Loucy (cell line): ENCODE data around the gene SLCO4A1.

ENCODE experiments used
- H2AFZ ChIP-seq: fragments of 200-600 bp; sonication (generic); 2 replicates; pipeline ENCODE4 v1.6.0; 2016; ENCODE audit warnings: antibody characterized with exemption, mild to moderate bottlenecking, low read length, moderate library complexity
- H3F3A ChIP-seq: fragments of 200-600 bp; 2 replicates; pipeline ENCODE4 v1.6.0; 2016; ENCODE audit warnings: antibody characterized with exemption, low read depth, mild to moderate bottlenecking
- H3K27me3 ChIP-seq: fragments of 200-600 bp; sonication (generic); 2 replicates; pipeline ENCODE4 v1.6.1; 2014; ENCODE audit warnings: low read length, mild to moderate bottlenecking; ENCODE audit not compliant: insufficient read depth, poor library complexity, severe bottlenecking
- H3K36me3 ChIP-seq: fragments of 200-600 bp; sonication (generic); 2 replicates; pipeline ENCODE4 v1.6.1; 2016; ENCODE audit warnings: low read length; ENCODE audit not compliant: insufficient read depth
- H3K4me1 ChIP-seq: fragments of 200-600 bp; sonication (generic); 2 replicates; pipeline ENCODE4 v1.5.1; 2014; ENCODE audit warnings: low read length, mild to moderate bottlenecking; ENCODE audit not compliant: insufficient read depth, poor library complexity, severe bottlenecking
- H3K4me2 ChIP-seq: fragments of 200-600 bp; sonication (generic); 2 replicates; pipeline ENCODE4 v1.6.0; 2014; ENCODE audit warnings: antibody characterized with exemption, low read length, low read depth, mild to moderate bottlenecking; ENCODE audit not compliant: poor library complexity, severe bottlenecking
- H3K4me3 ChIP-seq: fragments of 200-600 bp; sonication (generic); 2 replicates; pipeline ENCODE4 v1.5.1; 2014; ENCODE audit warnings: low read length, mild to moderate bottlenecking, mixed read lengths; ENCODE audit not compliant: poor library complexity, severe bottlenecking
- H3K79me2 ChIP-seq: fragments of 200-600 bp; sonication (generic); 2 replicates; pipeline ENCODE4 v1.6.1; 2014; ENCODE audit warnings: low read length; ENCODE audit not compliant: insufficient read depth
- H3K9ac ChIP-seq: fragments of 200-600 bp; sonication (generic); 2 replicates; pipeline ENCODE4 v1.6.0; 2014; ENCODE audit warnings: mild to moderate bottlenecking, low read depth, low read length, moderate library complexity; ENCODE audit not compliant: poor library complexity, severe bottlenecking
- H3K9me2 ChIP-seq: fragments of 200-600 bp; sonication (generic); replicated peaks from 2 replicates; pipeline ENCODE4 v1.6.1; 2016; ENCODE audit warnings: low read depth, low read length, mixed read lengths
- H3K9me3 ChIP-seq: fragments of 200-600 bp; sonication (generic); 2 replicates; pipeline ENCODE4 v1.6.1; 2014; ENCODE audit warnings: mild to moderate bottlenecking, antibody characterized with exemption, low read length, low read depth; ENCODE audit not compliant: insufficient read depth
- H4K20me1 ChIP-seq: fragments of 200-600 bp; sonication (generic); 2 replicates; pipeline ENCODE4 v1.6.0; 2014; ENCODE audit warnings: antibody characterized with exemption, low read length, mild to moderate bottlenecking; ENCODE audit not compliant: insufficient read depth, poor library complexity, severe bottlenecking
- EZH2phosphoT487 ChIP-seq: fragments of 200-600 bp; IDR thresholded peaks from 2 replicates; pipeline ENCODE4 v1.6.1; 2018; ENCODE audit warnings: antibody characterized with exemption, mild to moderate bottlenecking, moderate library complexity, borderline replicate concordance
- TF ChIP-seq, protein P1 (sequence below): fragments of 200-600 bp; sonication (generic); conservative IDR thresholded peaks from 2 replicates; pipeline ENCODE4 v1.5.1; 2014; ENCODE audit warnings: mild to moderate bottlenecking, antibody characterized with exemption, low read length

The SLCO4A1 gene

DNA sequence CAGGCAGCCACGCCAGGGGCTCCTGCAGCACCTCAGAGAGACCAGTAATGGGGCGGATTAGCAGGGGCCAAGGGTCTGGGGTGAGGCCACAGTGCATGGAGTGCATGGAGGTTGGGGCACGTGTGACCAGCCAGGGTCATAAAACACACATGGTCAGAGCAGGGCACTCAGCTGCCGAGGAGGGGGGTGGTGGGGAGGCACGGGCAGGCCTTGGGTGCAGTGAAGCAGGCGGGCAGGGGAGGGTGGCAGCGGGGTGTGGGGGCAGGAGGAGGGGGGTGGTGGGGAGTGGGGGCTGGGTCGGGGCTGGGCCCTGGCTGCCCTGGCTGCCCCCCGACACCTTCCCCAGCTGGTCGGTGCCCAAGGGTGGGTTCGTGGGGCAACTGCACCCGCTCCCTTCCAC is 42.7 kb downstream of the SLCO4A1 start:
- no peaks in the 10 kb centered on the region for H3K27me3 ChIP-seq

DNA sequence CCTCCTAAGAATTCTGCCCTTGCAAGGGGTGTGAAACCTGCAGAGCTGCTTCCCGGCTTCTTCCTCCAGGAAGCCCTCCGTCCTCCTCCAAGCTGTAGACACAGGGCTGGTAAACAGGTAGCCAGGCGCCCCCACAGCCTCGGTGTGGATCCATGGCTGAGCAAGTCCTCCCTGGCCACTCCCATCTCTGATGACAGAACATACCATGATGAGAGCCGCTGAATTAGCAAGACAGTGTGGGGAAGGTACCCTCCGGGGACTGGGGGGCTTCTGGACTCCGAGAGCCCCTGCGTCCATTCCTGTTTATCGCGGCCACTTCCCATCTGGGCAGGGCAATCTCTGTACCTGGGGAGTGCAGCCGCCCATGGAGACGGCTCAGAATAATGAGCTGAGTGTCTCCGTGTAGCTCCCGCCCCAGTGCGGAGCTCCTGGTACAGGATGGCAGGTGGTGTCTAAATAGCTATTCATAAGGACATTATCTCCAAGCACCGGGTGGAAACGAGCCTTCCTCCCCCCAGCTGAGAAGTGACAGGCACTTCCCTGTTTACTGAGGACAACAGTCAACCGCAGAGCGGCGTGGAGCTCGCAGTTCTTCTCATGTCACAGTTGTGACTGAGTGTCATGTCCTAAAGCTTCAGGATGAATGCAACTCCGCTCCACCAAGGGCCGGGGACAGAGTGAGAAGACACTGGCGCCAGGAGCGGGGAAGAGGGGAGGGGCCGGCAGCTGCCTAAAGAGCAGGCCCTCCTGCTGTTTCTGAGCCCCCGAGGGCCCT is 43.7 kb downstream of the SLCO4A1 start:
- H4K20me1 ChIP-seq = no peaks in the 10 kb centered on the region
- H3K79me2 ChIP-seq = no peaks in the 10 kb centered on the region
- TF ChIP-seq, protein P1, sequence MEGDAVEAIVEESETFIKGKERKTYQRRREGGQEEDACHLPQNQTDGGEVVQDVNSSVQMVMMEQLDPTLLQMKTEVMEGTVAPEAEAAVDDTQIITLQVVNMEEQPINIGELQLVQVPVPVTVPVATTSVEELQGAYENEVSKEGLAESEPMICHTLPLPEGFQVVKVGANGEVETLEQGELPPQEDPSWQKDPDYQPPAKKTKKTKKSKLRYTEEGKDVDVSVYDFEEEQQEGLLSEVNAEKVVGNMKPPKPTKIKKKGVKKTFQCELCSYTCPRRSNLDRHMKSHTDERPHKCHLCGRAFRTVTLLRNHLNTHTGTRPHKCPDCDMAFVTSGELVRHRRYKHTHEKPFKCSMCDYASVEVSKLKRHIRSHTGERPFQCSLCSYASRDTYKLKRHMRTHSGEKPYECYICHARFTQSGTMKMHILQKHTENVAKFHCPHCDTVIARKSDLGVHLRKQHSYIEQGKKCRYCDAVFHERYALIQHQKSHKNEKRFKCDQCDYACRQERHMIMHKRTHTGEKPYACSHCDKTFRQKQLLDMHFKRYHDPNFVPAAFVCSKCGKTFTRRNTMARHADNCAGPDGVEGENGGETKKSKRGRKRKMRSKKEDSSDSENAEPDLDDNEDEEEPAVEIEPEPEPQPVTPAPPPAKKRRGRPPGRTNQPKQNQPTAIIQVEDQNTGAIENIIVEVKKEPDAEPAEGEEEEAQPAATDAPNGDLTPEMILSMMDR = no peak
- no peak for TF ChIP-seq EZH2phosphoT487
- no peaks in the 10 kb centered on the region for H3K9me3 ChIP-seq
- no peaks in the 10 kb centered on the region for H3K36me3 ChIP-seq
- no peak overlapping the region for H3K4me3 ChIP-seq
- no peak overlapping the region for H3K9ac ChIP-seq
- no peaks in the 10 kb centered on the region for H3K4me1 ChIP-seq
- H3K27me3 ChIP-seq = no peaks in the 10 kb centered on the region
- no peak overlapping the region for H3K4me2 ChIP-seq
- no peaks in the 10 kb centered on the region for H3F3A ChIP-seq
- no peaks in the 10 kb centered on the region for H3K9me2 ChIP-seq
- no peak overlapping the region for H2AFZ ChIP-seq

More for the DNA sequence above, 42.7 kb downstream of the SLCO4A1 start:
- Histone ChIP-seq H3K4me3 (no peak overlapping the region), H3K4me2 (no peak overlapping the region), H3K36me3 (no peaks in the 10 kb centered on the region), H3K79me2 (no peaks in the 10 kb centered on the region), H3K9me3 (no peaks in the 10 kb centered on the region; the same call in 1 of the 2 replicates), H3K9ac (no peak overlapping the region), H3K9me2 (no peaks in the 10 kb centered on the region), H4K20me1 (no peaks in the 10 kb centered on the region), H3F3A (no peaks in the 10 kb centered on the region), H2AFZ (no peak overlapping the region), H3K4me1 (no peaks in the 10 kb centered on the region)
- TF ChIP-seq EZH2phosphoT487 = no peak
- TF ChIP-seq, protein P1 = no peak

DNA sequence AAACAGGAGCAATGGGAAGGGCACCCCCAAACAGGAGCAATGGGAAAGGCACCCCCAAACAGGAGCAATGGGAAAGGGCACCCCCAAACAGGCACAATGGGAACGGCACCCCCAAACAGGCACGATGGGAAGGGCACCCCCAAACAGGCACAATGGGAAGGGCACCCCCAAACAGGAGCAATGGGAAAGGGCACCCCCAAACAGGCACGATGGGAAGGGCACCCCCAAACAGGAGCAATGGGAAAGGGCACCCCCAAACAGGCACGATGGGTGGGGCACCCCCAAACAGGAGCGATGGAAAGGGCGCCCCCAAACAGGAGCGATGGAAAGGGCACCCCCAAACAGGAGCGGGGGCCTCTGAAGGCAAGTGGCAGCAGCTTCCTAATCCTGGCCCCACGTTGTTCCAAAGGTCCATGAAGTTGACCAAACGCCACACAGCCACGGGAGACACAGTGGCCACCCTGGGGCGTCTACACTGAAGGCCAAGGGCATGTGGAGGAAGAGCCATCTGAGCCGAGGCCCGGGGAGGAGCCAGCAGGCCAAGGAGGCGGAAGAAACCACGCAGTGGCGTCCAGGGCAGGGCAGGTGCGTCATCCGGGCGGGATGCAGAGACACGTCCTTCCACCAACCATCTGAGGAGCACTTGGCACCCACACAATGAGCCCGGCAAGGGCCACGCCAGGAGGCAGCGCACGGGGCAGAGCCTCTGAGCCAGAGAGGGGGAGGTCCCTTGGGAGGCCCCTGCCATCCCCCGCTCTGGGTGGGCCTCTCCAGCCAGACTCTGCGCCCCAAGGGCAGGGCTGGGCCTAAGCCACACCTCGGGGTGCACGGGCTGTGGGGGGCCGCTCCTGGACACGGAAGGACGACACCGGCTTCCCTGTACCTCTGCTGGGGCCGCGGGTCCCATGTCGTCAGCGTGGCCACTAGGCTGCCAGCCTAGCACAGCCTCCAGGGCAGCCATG is 44.8 kb downstream of the SLCO4A1 start:
- H3K4me2 ChIP-seq = no peak overlapping the region
- no peaks in the 10 kb centered on the region for H3K9me2 ChIP-seq
- H3F3A ChIP-seq = no peaks in the 10 kb centered on the region
- no peak overlapping the region for H3K9ac ChIP-seq
- H4K20me1 ChIP-seq = no peaks in the 10 kb centered on the region
- H3K36me3 ChIP-seq = no peaks in the 10 kb centered on the region
- no peak for TF ChIP-seq EZH2phosphoT487
- TF ChIP-seq, protein P1 = no peak
- no peaks in the 10 kb centered on the region for H3K9me3 ChIP-seq
- H3K79me2 ChIP-seq = no peaks in the 10 kb centered on the region
- no peaks in the 10 kb centered on the region for H3K4me1 ChIP-seq
- H3K4me3 ChIP-seq = no peak overlapping the region
- no peak overlapping the region for H2AFZ ChIP-seq
- no peaks in the 10 kb centered on the region for H3K27me3 ChIP-seq
